ENCODE results near the gene DYNC1I2. TPM values are rescaled to one million over a fixed set of nuclear protein-coding genes. Genes with fewer than 3 reads are reported as not detected.

DYNC1I2 gene
- total RNA-seq, 1 donor from 2014 or later, result 121 TPM

DNA sequence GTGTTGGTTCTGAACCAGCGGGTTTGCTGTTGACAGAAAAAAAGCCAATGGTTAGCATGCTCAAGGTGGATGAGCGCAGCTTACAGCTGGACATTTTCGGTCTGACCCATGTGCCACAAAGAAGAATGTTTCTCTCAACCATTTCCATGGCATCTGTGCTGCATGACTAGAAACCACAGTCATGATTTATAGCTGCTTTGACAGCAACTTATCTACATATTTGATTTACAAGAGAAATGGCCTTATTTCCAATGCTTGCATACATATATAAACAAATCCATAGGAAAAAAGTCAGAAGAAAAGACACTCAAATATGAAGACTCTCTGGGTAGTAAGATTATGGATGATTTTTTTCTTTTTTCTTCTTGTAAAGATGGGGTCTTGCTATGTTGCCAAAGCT, 98.2 kb downstream of the DYNC1I2 start:
- no peaks in the 10 kb centered on the region for H3K79me2 ChIP-seq (ENCODE audit: insufficient read depth, low read length)
- H4K20me1 ChIP-seq (ENCODE audit: insufficient read depth, low read length), result no peaks in the 10 kb centered on the region
- Mint-ChIP-seq H3K4me1 (ENCODE audit: low read depth, unreplicated experiment) (no peaks in the 10 kb centered on the region), H3K4me3 (ENCODE audit: unreplicated experiment) (no peak overlapping the region), H3K9me3 (ENCODE audit: unreplicated experiment) (no peaks in the 10 kb centered on the region), H3K27me3 (ENCODE audit: low read depth, unreplicated experiment) (no peaks in the 10 kb centered on the region), H3K36me3 (ENCODE audit: low read depth, unreplicated experiment) (peaks cover 37% of the 10 kb centered on the region), H3K27ac (ENCODE audit: unreplicated experiment) (no peak overlapping the region)
- DNase-seq (ENCODE audit: low read depth), result no peak
- H3K4me2 ChIP-seq (ENCODE audit: low read length), result no peak overlapping the region
- H3K4me3 ChIP-seq (ENCODE audit: insufficient read depth, low read depth, low read length), result no peak overlapping the region
- no peaks in the 10 kb centered on the region for H3K4me1 ChIP-seq (ENCODE audit: insufficient read depth, low read length)
- H3K9ac ChIP-seq (ENCODE audit: low read length), result no peak overlapping the region
- no peak overlapping the region for H2AFZ ChIP-seq (ENCODE audit: low read depth, low read length)
- H3K36me3 ChIP-seq (ENCODE audit: insufficient read depth, low read length), result peaks cover 17% of the 10 kb centered on the region
- no peaks in the 10 kb centered on the region for H3K9me3 ChIP-seq (ENCODE audit: insufficient read depth, low read depth, low read length)
- TF ChIP-seq EZH2 (IDR thresholded peaks at IDR 0.05; ENCODE audit: insufficient read depth, low read length), result no peak
- TF ChIP-seq, protein P1, sequence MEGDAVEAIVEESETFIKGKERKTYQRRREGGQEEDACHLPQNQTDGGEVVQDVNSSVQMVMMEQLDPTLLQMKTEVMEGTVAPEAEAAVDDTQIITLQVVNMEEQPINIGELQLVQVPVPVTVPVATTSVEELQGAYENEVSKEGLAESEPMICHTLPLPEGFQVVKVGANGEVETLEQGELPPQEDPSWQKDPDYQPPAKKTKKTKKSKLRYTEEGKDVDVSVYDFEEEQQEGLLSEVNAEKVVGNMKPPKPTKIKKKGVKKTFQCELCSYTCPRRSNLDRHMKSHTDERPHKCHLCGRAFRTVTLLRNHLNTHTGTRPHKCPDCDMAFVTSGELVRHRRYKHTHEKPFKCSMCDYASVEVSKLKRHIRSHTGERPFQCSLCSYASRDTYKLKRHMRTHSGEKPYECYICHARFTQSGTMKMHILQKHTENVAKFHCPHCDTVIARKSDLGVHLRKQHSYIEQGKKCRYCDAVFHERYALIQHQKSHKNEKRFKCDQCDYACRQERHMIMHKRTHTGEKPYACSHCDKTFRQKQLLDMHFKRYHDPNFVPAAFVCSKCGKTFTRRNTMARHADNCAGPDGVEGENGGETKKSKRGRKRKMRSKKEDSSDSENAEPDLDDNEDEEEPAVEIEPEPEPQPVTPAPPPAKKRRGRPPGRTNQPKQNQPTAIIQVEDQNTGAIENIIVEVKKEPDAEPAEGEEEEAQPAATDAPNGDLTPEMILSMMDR (IDR thresholded peaks at IDR 0.05; ENCODE audit: insufficient read depth, low read depth, low read length), result no peak
- FAIRE-seq, result no peak
- no peaks in the 10 kb centered on the region for H3K27me3 ChIP-seq (ENCODE audit: insufficient read depth, low read length)
- no peak overlapping the region for H3K27ac ChIP-seq (ENCODE audit: low read depth, low read length)

DNA sequence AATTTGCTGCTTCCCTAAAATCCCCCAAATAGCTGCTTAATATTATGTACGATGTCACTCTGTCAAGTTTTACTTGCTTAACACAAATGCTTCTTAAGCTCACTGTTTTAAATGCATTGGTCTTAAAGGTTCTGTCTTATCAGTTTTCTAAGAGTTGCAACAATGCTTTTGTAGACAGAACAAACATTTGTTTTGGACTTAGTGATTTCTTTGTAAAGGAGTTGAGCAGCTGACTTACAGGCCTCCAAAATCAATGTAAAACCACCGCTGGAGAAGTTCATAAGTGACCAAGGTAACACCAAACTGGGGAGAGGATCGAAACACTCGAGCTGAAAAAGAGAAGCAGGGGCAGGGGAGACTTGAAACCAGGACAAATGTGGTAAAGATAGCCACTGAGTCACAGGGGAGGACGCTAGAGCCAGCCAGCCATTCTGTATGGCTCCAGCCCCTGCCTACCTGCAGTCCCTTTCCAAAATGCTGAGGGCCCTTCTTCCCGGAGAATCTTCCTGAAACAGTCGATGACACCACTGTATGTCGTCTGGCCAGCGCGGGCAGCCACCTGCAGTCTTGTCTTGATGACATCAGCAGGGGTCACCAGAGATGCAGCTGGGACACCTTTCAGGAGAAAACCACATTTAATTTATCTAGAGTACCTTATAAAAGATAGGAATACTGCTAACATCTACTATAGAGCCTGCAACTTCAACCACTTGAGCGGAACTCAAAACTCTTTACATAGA, 100.2 kb downstream of the DYNC1I2 start:
- H3K4me3 ChIP-seq (ENCODE audit: insufficient read depth, low read depth, low read length), result no peak overlapping the region
- Mint-ChIP-seq H3K27me3 (ENCODE audit: low read depth, unreplicated experiment) (no peaks in the 10 kb centered on the region), H3K36me3 (ENCODE audit: low read depth, unreplicated experiment) (peaks cover 37% of the 10 kb centered on the region), H3K9me3 (ENCODE audit: unreplicated experiment) (no peaks in the 10 kb centered on the region), H3K4me3 (ENCODE audit: unreplicated experiment) (no peak overlapping the region), H3K27ac (ENCODE audit: unreplicated experiment) (no peak overlapping the region), H3K4me1 (ENCODE audit: low read depth, unreplicated experiment) (no peaks in the 10 kb centered on the region)
- no peak overlapping the region for H2AFZ ChIP-seq (ENCODE audit: low read depth, low read length)
- TF ChIP-seq, protein P1 (IDR thresholded peaks at IDR 0.05; ENCODE audit: insufficient read depth, low read depth, low read length), result no peak
- no peak for TF ChIP-seq EZH2 (IDR thresholded peaks at IDR 0.05; ENCODE audit: insufficient read depth, low read length)
- no peaks in the 10 kb centered on the region for H3K27me3 ChIP-seq (ENCODE audit: insufficient read depth, low read length)
- no peak overlapping the region for H3K4me2 ChIP-seq (ENCODE audit: low read length)
- DNase-seq (ENCODE audit: low read depth) (no peak), FAIRE-seq (no peak)
- H3K4me1 ChIP-seq (ENCODE audit: insufficient read depth, low read length), result no peaks in the 10 kb centered on the region
- no peak overlapping the region for H3K27ac ChIP-seq (ENCODE audit: low read depth, low read length)
- H3K79me2 ChIP-seq (ENCODE audit: insufficient read depth, low read length), result no peaks in the 10 kb centered on the region
- H3K9ac ChIP-seq (ENCODE audit: low read length), result no peak overlapping the region
- H3K36me3 ChIP-seq (ENCODE audit: insufficient read depth, low read length), result peaks cover 19% of the 10 kb centered on the region
- no peaks in the 10 kb centered on the region for H3K9me3 ChIP-seq (ENCODE audit: insufficient read depth, low read depth, low read length)
- no peaks in the 10 kb centered on the region for H4K20me1 ChIP-seq (ENCODE audit: insufficient read depth, low read length)

DNA sequence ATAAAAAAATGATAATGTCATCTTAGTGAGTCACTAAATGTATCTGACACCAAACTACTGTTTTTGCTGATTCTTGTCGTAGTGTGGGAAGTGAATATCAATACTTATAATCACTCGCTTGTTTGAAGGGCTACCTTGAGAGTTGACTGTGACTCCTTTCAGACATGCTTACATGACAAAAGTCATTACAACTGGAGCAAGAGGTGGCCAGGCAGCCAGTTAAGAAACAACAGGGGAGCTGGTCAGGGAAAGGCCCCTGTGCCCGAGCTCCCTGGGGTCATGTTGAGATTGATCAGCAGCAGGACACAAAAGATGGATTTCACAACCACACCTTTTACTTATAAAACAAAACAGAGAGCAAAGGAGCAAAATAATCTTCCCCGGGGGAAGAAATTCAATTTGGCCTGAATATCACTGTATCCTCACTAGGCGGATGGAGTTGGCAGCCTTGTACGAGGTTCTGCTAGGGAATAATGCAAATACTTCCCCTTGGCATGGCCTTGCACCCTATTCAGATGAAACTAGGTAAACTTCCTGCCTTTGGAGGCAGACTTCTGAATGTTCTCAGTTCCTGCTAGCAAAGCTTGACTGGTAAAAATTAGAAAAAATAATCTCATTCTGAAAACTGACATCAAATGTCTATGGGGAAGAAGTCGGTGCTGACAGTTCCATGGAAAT, 101.2 kb downstream of the DYNC1I2 start:
- H3K4me2 ChIP-seq (ENCODE audit: low read length), result no peak overlapping the region
- no peak overlapping the region for H3K9ac ChIP-seq (ENCODE audit: low read length)
- DNase-seq (ENCODE audit: low read depth) (no peak), FAIRE-seq (no peak)
- H3K4me3 ChIP-seq (ENCODE audit: insufficient read depth, low read depth, low read length), result no peak overlapping the region
- H3K36me3 ChIP-seq (ENCODE audit: insufficient read depth, low read length), result peaks cover 19% of the 10 kb centered on the region
- H4K20me1 ChIP-seq (ENCODE audit: insufficient read depth, low read length), result no peaks in the 10 kb centered on the region
- no peaks in the 10 kb centered on the region for H3K27me3 ChIP-seq (ENCODE audit: insufficient read depth, low read length)
- no peaks in the 10 kb centered on the region for H3K4me1 ChIP-seq (ENCODE audit: insufficient read depth, low read length)
- H3K79me2 ChIP-seq (ENCODE audit: insufficient read depth, low read length), result no peaks in the 10 kb centered on the region
- H3K27ac Mint-ChIP-seq (ENCODE audit: unreplicated experiment), result no peak overlapping the region
- no peak overlapping the region for H2AFZ ChIP-seq (ENCODE audit: low read depth, low read length)
- H3K4me1 Mint-ChIP-seq (ENCODE audit: low read depth, unreplicated experiment), result no peaks in the 10 kb centered on the region
- no peak overlapping the region for H3K4me3 Mint-ChIP-seq (ENCODE audit: unreplicated experiment)
- TF ChIP-seq, protein P1 (IDR thresholded peaks at IDR 0.05; ENCODE audit: insufficient read depth, low read depth, low read length), result no peak
- no peak for TF ChIP-seq EZH2 (IDR thresholded peaks at IDR 0.05; ENCODE audit: insufficient read depth, low read length)
- peaks cover 34% of the 10 kb centered on the region for H3K36me3 Mint-ChIP-seq (ENCODE audit: low read depth, unreplicated experiment)
- no peaks in the 10 kb centered on the region for H3K27me3 Mint-ChIP-seq (ENCODE audit: low read depth, unreplicated experiment)
- no peaks in the 10 kb centered on the region for H3K9me3 Mint-ChIP-seq (ENCODE audit: unreplicated experiment)
- H3K9me3 ChIP-seq (ENCODE audit: insufficient read depth, low read depth, low read length), result no peaks in the 10 kb centered on the region
- H3K27ac ChIP-seq (ENCODE audit: low read depth, low read length), result no peak overlapping the region
